K562 (cell line): ENCODE results near the gene KLHDC10. TPM values are rescaled to one million over a fixed set of nuclear protein-coding genes. Genes with fewer than 3 reads are reported as not detected.

ENCODE experiments used
- DACH1 ChIP-seq: fragments of 450-650 bp; IDR thresholded peaks from 2 replicates; pipeline ENCODE4 v1.6.1; 2018; ENCODE audit not compliant: partially characterized antibody
- ESRRA ChIP-seq: fragments of 450-650 bp; IDR thresholded peaks from 2 replicates; pipeline ENCODE4 v1.6.1; 2014; ENCODE audit warnings: low read depth, mild to moderate bottlenecking, moderate library complexity, borderline replicate concordance
- FOXK1 ChIP-seq: sonication (generic); formaldehyde crosslinking; IDR thresholded peaks from 2 replicates; pipeline ENCODE4 v1.8.0; 2022; ENCODE audit warnings: missing genetic modification reagents, mild to moderate bottlenecking, borderline replicate concordance
- GABPB2 ChIP-seq: fragments of 250-450 bp; sonication (Bioruptor Pico); conservative IDR thresholded peaks from 2 replicates; pipeline ENCODE4 v1.5.1; 2021; ENCODE audit warnings: mild to moderate bottlenecking
- GATAD2B ChIP-seq: fragments of 450-650 bp; IDR thresholded peaks from 2 replicates; pipeline ENCODE4 v1.6.1; 2017; ENCODE audit warnings: mild to moderate bottlenecking, borderline replicate concordance
- MBD2 ChIP-seq: sonication (generic); IDR thresholded peaks from 2 replicates; pipeline ENCODE4 v1.6.1; 2016; ENCODE audit warnings: low read depth, borderline replicate concordance
- MED1 ChIP-seq: sonication (generic); formaldehyde crosslinking; IDR thresholded peaks from 2 replicates; pipeline ENCODE4 v1.8.1; 2023; ENCODE audit warnings: missing genetic modification reagents, borderline replicate concordance
- MEF2D ChIP-seq: conservative IDR thresholded peaks from 2 replicates; pipeline ENCODE4 v1.6.1; 2016; ENCODE audit warnings: low read depth, missing genetic modification characterization, missing compliant biosample characterization
- MNT ChIP-seq, 2 experiments: fragments of 450-650 bp; conservative IDR thresholded peaks; 2 replicates each; pipeline ENCODE4 v1.6.1; 2017; ENCODE audit warnings: mild to moderate bottlenecking in 2 of 2, moderate library complexity in 2 of 2
- NUFIP1 ChIP-seq: fragments of 450-650 bp; IDR thresholded peaks from 2 replicates; pipeline ENCODE4 v1.6.1; 2018; ENCODE audit not compliant: partially characterized antibody
- PHF21A ChIP-seq: fragments of 450-650 bp; IDR thresholded peaks from 2 replicates; pipeline ENCODE4 v1.6.1; 2017; ENCODE audit warnings: low read depth, borderline replicate concordance
- PRPF4 ChIP-seq: fragments of 200-400 bp; formaldehyde crosslinking; IDR thresholded peaks from one replicate; pipeline ENCODE4 v1.6.1; 2017; ENCODE audit warnings: low read length, low read depth, mild to moderate bottlenecking; ENCODE audit not compliant: insufficient read depth, poor library complexity, severe bottlenecking
- SMARCA5 ChIP-seq: fragments of 450-650 bp; IDR thresholded peaks from 2 replicates; pipeline ENCODE4 v1.6.1; 2016
- ZBTB33 ChIP-seq: sonication (generic); formaldehyde crosslinking; IDR thresholded peaks from 2 replicates; pipeline ENCODE4 v1.8.1; 2023; ENCODE audit warnings: mild to moderate bottlenecking, missing genetic modification reagents
- ZBTB8A ChIP-seq: fragments of 450-650 bp; IDR thresholded peaks from 2 replicates; pipeline ENCODE4 v1.6.1; 2018; ENCODE audit warnings: mild to moderate bottlenecking, moderate library complexity; ENCODE audit not compliant: partially characterized antibody
- ZNF212 ChIP-seq: fragments of 450-650 bp; formaldehyde crosslinking; IDR thresholded peaks from 2 replicates; pipeline ENCODE4 v1.4.0; 2020; ENCODE audit warnings: mild to moderate bottlenecking
- ZNF217 ChIP-seq: sonication (generic); formaldehyde crosslinking; IDR thresholded peaks from 2 replicates; pipeline ENCODE4 v1.8.0; 2022; ENCODE audit warnings: mild to moderate bottlenecking, missing genetic modification reagents
- ZNF707 ChIP-seq: fragments of 250-450 bp; sonication (Bioruptor Pico); conservative IDR thresholded peaks from 2 replicates; pipeline ENCODE4 v1.8.0; 2022; ENCODE audit warnings: inconsistent platforms, mild to moderate bottlenecking, moderate library complexity
- ZNF717 ChIP-seq: fragments of 250-450 bp; sonication (Bioruptor Pico); IDR thresholded peaks from 2 replicates; pipeline ENCODE4 v1.5.0; 2021
- ZNF79 ChIP-seq: fragments of 250-450 bp; sonication (Bioruptor Pico); IDR thresholded peaks from 2 replicates; pipeline ENCODE4 v1.4.0; 2020; ENCODE audit warnings: low read depth, mild to moderate bottlenecking, moderate library complexity
- polyA plus RNA-seq, 8 experiments: library from polyadenylated mRNA; depleted of rRNA in 4 of 8; stranded (reverse) in 5 of 8; unstranded in 3 of 8; fragments of >200 nt; fragmentation: Nextera tagmentation in 2 of 8; fragmentation: Illumina TruSeq in 1 of 8; extraction: Ambion mirVana in 2 of 8; extraction: Trizol in 1 of 8; gene quantifications; 2 replicates each; pipeline versions ENCODE4 v1.2.1 to v1.2.3, GENCODE V29; 2011 to 2014; ENCODE audit warnings: inconsistent platforms in 1 of 8, missing spikeins in 1 of 8
- total RNA-seq, 7 experiments: library from RNA; depleted of rRNA in 6 of 7; stranded (reverse); fragments of >200 nt in 6 of 7; fragmentation: Illumina TruSeq in 2 of 7; extraction: Trizol in 2 of 7; gene quantifications; 2 replicates each; pipeline versions ENCODE4 v1.2.1 to v1.2.3, GENCODE V29; 2011 to 2021; ENCODE audit warnings: low replicate concordance in 1 of 7

Gene KLHDC10
- total and polyA plus RNA-seq, 9 of the 15 experiments (the other 6 are each of a cell fraction or from before 2014, with no cell fraction given): 9.8 to 80.5 (median 31.4) TPM

- TF ChIP-seq PHF21A (peak; percentile 69; the same call in 1 of the 2 replicates), ZNF217 (no peak), MED1 (CRISPR knock-in tag) (no peak), ZBTB33 (CRISPR knock-in tag) (peak; percentile 72; the same call in 1 of the 2 replicates), DACH1 (peak; percentile 48), GATAD2B (no peak), ZNF79 (no peak), MNT (conservative IDR thresholded peaks at IDR 0.05) (no peak), SMARCA5 (no peak; the same call in 1 of the 2 replicates), PRPF4 (no peak), FOXK1 (no peak), MBD2 (no peak), ESRRA (no peak), GABPB2 (CRISPR knock-in tag) (no peak), ZNF707 (CRISPR knock-in tag) (no peak), ZBTB8A (no peak), ZNF212 (no peak), ZNF717 (no peak), MEF2D (tag) (no peak), NUFIP1 (no peak)
Measured at GRCh38 chr7:130084037-130084875, 13.9 kb downstream of the KLHDC10 start (continued).
